H1 (cell line): ENCODE data around the gene MBP. TPM values are rescaled to one million over a fixed set of nuclear protein-coding genes. Genes with fewer than 3 reads are reported as not detected.

Experiments
- CTCF ChIA-PET: fragments of 300-600 bp; sonication (Branson Sonifier 250); formaldehyde crosslinking; loops from one replicate; lab custom pipeline; 2021; ENCODE audit not compliant: partially characterized antibody; lab: Charles Lee
- POLR2A ChIA-PET: fragments of 300-600 bp; sonication (Branson Sonifier 250); formaldehyde crosslinking; loops from one replicate; lab custom pipeline; 2021; ENCODE audit warnings: inconsistent platforms; ENCODE audit not compliant: partially characterized antibody; lab: Charles Lee
- DNase-seq, 2 experiments: peaks; one replicate each; pipeline versions ENCODE4 v3.0.0 to v3.0.0-alpha.2; 2010 to 2022; ENCODE audit warnings: low spot score in 2 of 2, low read depth in 1 of 2, mixed read lengths in 1 of 2
- FAIRE-seq: peaks from 2 replicates; lab custom pipeline; 2011; peaks lifted over from hg19 to GRCh38; lab: Jason Lieb, UNC
- H2AFZ ChIP-seq: 2 replicates; pipeline ENCODE4 v1.8.1; 2012; ENCODE audit warnings: low read length, inconsistent platforms
- H2AK5ac ChIP-seq: 2 replicates; pipeline ENCODE4 v1.6.1; 2013; ENCODE audit warnings: low read depth, low read length
- H2BK120ac ChIP-seq: replicated peaks from 2 replicates; pipeline ENCODE3; 2013; ENCODE audit warnings: low read depth, low read length, inconsistent platforms
- H2BK12ac ChIP-seq: 2 replicates; pipeline ENCODE4 v1.6.1; 2013; ENCODE audit warnings: low read depth, low read length
- H2BK15ac ChIP-seq: 2 replicates; pipeline ENCODE4 v1.6.1; 2013; ENCODE audit warnings: low read length
- H2BK20ac ChIP-seq: 2 replicates; pipeline ENCODE4 v1.6.1; 2013; ENCODE audit warnings: low read length
- H2BK5ac ChIP-seq: 2 replicates; pipeline ENCODE4 v1.6.1; 2013; ENCODE audit warnings: low read depth, low read length
- H3K14ac ChIP-seq: 2 replicates; pipeline ENCODE4 v1.6.1; 2013; ENCODE audit warnings: inconsistent platforms; ENCODE audit not compliant: insufficient read length
- H3K18ac ChIP-seq: 2 replicates; pipeline ENCODE4 v1.6.1; 2013; ENCODE audit warnings: low read length; ENCODE audit errors: extremely low read depth
- H3K23ac ChIP-seq: 2 replicates; pipeline ENCODE4 v1.6.1; 2013; ENCODE audit warnings: inconsistent platforms; ENCODE audit not compliant: insufficient read length
- H3K23me2 ChIP-seq: 2 replicates; pipeline ENCODE4 v1.6.1; 2013; ENCODE audit warnings: low read depth, low read length
- H3K27ac ChIP-seq: 2 replicates; pipeline ENCODE4 v1.6.1; 2011; ENCODE audit warnings: low read depth, low read length, inconsistent platforms
- H3K27me3 ChIP-seq, 4 experiments: replicated peaks in 1 of 4; 1 replicate in 1 of 4; 2 replicates in 3 of 4; pipeline versions ENCODE4 v1.6.1 to v1.8.1; 2011 to 2013; ENCODE audit warnings: low read length in 3 of 4, mild to moderate bottlenecking in 3 of 4, inconsistent platforms in 2 of 4, mixed read lengths in 2 of 4, moderate library complexity in 1 of 4; ENCODE audit not compliant: control insufficient read depth in 3 of 4, insufficient read depth in 3 of 4; ENCODE audit errors: extremely low read depth in 1 of 4
- H3K36me3 ChIP-seq, 4 experiments: 2 replicates each; pipeline versions ENCODE4 v1.6.1 to v1.8.1; 2011 to 2013; ENCODE audit warnings: mild to moderate bottlenecking in 4 of 4, low read length in 3 of 4, moderate library complexity in 2 of 4, control low read depth in 1 of 4, inconsistent platforms in 1 of 4; ENCODE audit not compliant: insufficient read depth in 4 of 4, control insufficient read depth in 2 of 4
- H3K4ac ChIP-seq: replicated peaks from 2 replicates; pipeline ENCODE3; 2013; ENCODE audit warnings: low read length, low read depth, mixed read lengths, inconsistent platforms; ENCODE audit not compliant: insufficient read length
- H3K4me1 ChIP-seq, 4 experiments: replicated peaks in 1 of 4; 1 replicate in 1 of 4; 2 replicates in 3 of 4; pipeline versions ENCODE4 v1.6.1 to v1.8.1; 2011 to 2013; ENCODE audit warnings: low read length in 3 of 4, inconsistent platforms in 2 of 4, mixed read lengths in 1 of 4; ENCODE audit not compliant: insufficient read depth in 4 of 4, control insufficient read depth in 3 of 4
- H3K4me2 ChIP-seq, 2 experiments: 2 replicates each; pipeline versions ENCODE4 v1.6.1 to v1.8.1; 2011 to 2013; ENCODE audit warnings: low read depth in 2 of 2, low read length in 2 of 2, control low read depth in 1 of 2, inconsistent platforms in 1 of 2, mild to moderate bottlenecking in 1 of 2; ENCODE audit not compliant: insufficient read depth in 1 of 2
- H3K4me3 ChIP-seq, 4 experiments: fragments of 200-600, 300-600 bp in 1 of 4; sonication (generic), shearing (Covaris generic), sonication (Bioruptor Twin) in 1 of 4; 2 replicates each; pipeline versions ENCODE4 v1.5.1 to v1.8.1; 2011 to 2016; ENCODE audit warnings: low read length in 4 of 4, low read depth in 3 of 4, control low read depth in 2 of 4, inconsistent platforms in 2 of 4, mild to moderate bottlenecking in 2 of 4, mixed read lengths in 1 of 4, moderate library complexity in 1 of 4; ENCODE audit not compliant: insufficient read depth in 2 of 4; ENCODE audit errors: extremely low read depth in 1 of 4
- H3K56ac ChIP-seq: replicated peaks from 2 replicates; pipeline ENCODE3; 2013; ENCODE audit warnings: low read depth, mild to moderate bottlenecking, mixed read lengths, low read length, inconsistent platforms; ENCODE audit not compliant: insufficient read length
- H3K79me1 ChIP-seq: 2 replicates; pipeline ENCODE4 v1.6.1; 2013; ENCODE audit warnings: low read depth, low read length, control low read depth
- H3K79me2 ChIP-seq, 2 experiments: 2 replicates each; pipeline versions ENCODE4 v1.6.1 to v1.8.1; 2012 to 2013; ENCODE audit warnings: low read length in 2 of 2, mild to moderate bottlenecking in 2 of 2, inconsistent platforms in 1 of 2; ENCODE audit not compliant: insufficient read depth in 2 of 2, control insufficient read depth in 1 of 2
- H3K9ac ChIP-seq, 4 experiments: replicated peaks in 1 of 4; 1 replicate in 1 of 4; 2 replicates in 3 of 4; pipeline versions ENCODE4 v1.6.1 to v1.8.1; 2011 to 2013; ENCODE audit warnings: low read depth in 3 of 4, low read length in 3 of 4, control low read depth in 2 of 4, mild to moderate bottlenecking in 2 of 4, moderate library complexity in 2 of 4, inconsistent platforms in 1 of 4; ENCODE audit errors: extremely low read depth in 1 of 4
- H3K9me3 ChIP-seq, 2 experiments: 2 replicates each; pipeline versions ENCODE4 v1.6.1 to v1.8.1; 2012 to 2013; ENCODE audit warnings: mild to moderate bottlenecking in 2 of 2, moderate library complexity in 2 of 2, control low read depth in 1 of 2, inconsistent platforms in 1 of 2, low read depth in 1 of 2, low read length in 1 of 2, mixed read lengths in 1 of 2; ENCODE audit not compliant: insufficient read depth in 2 of 2
- H4K20me1 ChIP-seq, 2 experiments: replicated peaks in 1 of 2; 2 replicates each; pipeline versions ENCODE3 to v1.8.1; 2011 to 2013; ENCODE audit warnings: inconsistent platforms in 2 of 2, low read length in 2 of 2, mild to moderate bottlenecking in 1 of 2; ENCODE audit not compliant: insufficient read depth in 2 of 2, control insufficient read depth in 1 of 2
- H4K5ac ChIP-seq: 2 replicates; pipeline ENCODE4 v1.6.1; 2013; ENCODE audit warnings: low read length, low read depth, mixed read lengths, inconsistent platforms; ENCODE audit not compliant: insufficient read length
- H4K8ac ChIP-seq: 2 replicates; pipeline ENCODE4 v1.8.0; 2013; ENCODE audit warnings: mild to moderate bottlenecking, moderate library complexity, low read length, inconsistent platforms; ENCODE audit not compliant: insufficient read depth; ENCODE audit errors: extremely low read depth
- H4K91ac ChIP-seq: replicated peaks from 2 replicates; pipeline ENCODE3; 2013; ENCODE audit warnings: low read length, mixed read lengths, inconsistent platforms; ENCODE audit not compliant: insufficient read length
- CTCF ChIP-seq, 3 experiments: IDR thresholded peaks; 1 replicate in 2 of 3; 2 replicates in 1 of 3; pipeline versions ENCODE4 v1.5.1 to v1.6.1; 2011; ENCODE audit warnings: low read length in 3 of 3, mild to moderate bottlenecking in 3 of 3, inconsistent platforms in 2 of 3, low read depth in 1 of 3, moderate library complexity in 1 of 3; ENCODE audit not compliant: insufficient read depth in 1 of 3; ENCODE audit errors: control extremely low read depth in 1 of 3
- RAD21 ChIP-seq, 2 experiments: IDR thresholded peaks in 1 of 2; conservative IDR thresholded peaks in 1 of 2; 2 replicates each; pipeline ENCODE4 v1.6.1; 2011; ENCODE audit warnings: low read depth in 2 of 2, low read length in 2 of 2, improper control_type of control experiment in 1 of 2, inconsistent platforms in 1 of 2, mild to moderate bottlenecking in 1 of 2, moderate library complexity in 1 of 2
- YY1 ChIP-seq: IDR thresholded peaks from 2 replicates; pipeline ENCODE4 v1.6.1; 2011; ENCODE audit warnings: low read depth, mild to moderate bottlenecking, low read length
- WGBS, 2 experiments: shearing (Covaris generic) in 1 of 2; methylation state at CpG; one replicate each; pipeline versions ENCODE4 v1.1.6 to v1.1.7; 2013 to 2015; ENCODE audit warnings: low lambda C conversion rate in 2 of 2, mixed read lengths in 2 of 2, inconsistent platforms in 1 of 2, low coverage in 1 of 2, missing lambda C conversion rate in 1 of 2; ENCODE audit not compliant: insufficient replicate concordance in 2 of 2, insufficient coverage in 1 of 2, insufficient read length in 1 of 2; ENCODE audit errors: extremely low coverage in 1 of 2, missing lambda C conversion rate in 1 of 2; 5-methylcytosine and 5-hydroxymethylcytosine counted together
- polyA plus RNA-seq, 7 experiments: library from polyadenylated mRNA; depleted of rRNA in 3 of 7; stranded (reverse) in 5 of 7; unstranded in 2 of 7; fragments of >200 nt in 5 of 7; fragments of 200-250 nt in 2 of 7; gene quantifications; 1 replicate in 5 of 7; 2 replicates in 1 of 7; 4 replicates in 1 of 7; pipeline versions ENCODE4 v1.2.1 to v1.2.3, GENCODE V29; 2011 to 2013; ENCODE audit warnings: missing spikeins in 2 of 7, mixed read lengths in 2 of 7
- total RNA-seq: library from RNA; stranded (reverse); fragmentation: NEBNext Ultra II Directional; extraction: Animal tissue kit (Norgen Biotek cat#: 25700); gene quantifications from 2 replicates; pipeline ENCODE4 v1.2.1, GENCODE V29; 2021
- TF ChIP-seq, protein P1 (sequence below): IDR thresholded peaks from 2 replicates; pipeline ENCODE4 v1.6.1; 2011; ENCODE audit warnings: low read depth, mild to moderate bottlenecking, low read length; ENCODE audit not compliant: insufficient read depth

The MBP gene
- total and polyA plus RNA-seq, 2 of the 8 experiments (the other 6 are each of a cell fraction or from before 2014, with no cell fraction given), result 7.7 to 19.2 TPM

- Histone ChIP-seq H4K8ac (no peak overlapping the region), H4K91ac (no peak overlapping the region), H3K4me3 (no peak overlapping the region), H3K4me2 (no peak overlapping the region), H3K36me3 (no peaks in the 10 kb centered on the region), H3K14ac (no peak overlapping the region), H4K20me1 (no peaks in the 10 kb centered on the region), H3K23me2 (peaks cover 2% of the 10 kb centered on the region; the same call in 1 of the 2 replicates), H4K5ac (no peak overlapping the region), H3K23ac (no peak overlapping the region), H3K79me1 (no peaks in the 10 kb centered on the region), H2AFZ (no peak overlapping the region), H2AK5ac (no peak overlapping the region), H2BK120ac (no peak overlapping the region), H2BK12ac (no peak overlapping the region), H3K79me2 (no peaks in the 10 kb centered on the region), H2BK20ac (no peak overlapping the region), H3K27ac (no peak overlapping the region), H3K4ac (no peak overlapping the region), H3K9ac (no peak overlapping the region), H3K56ac (no peak overlapping the region), H2BK5ac (no peak overlapping the region), H2BK15ac (no peak overlapping the region), H3K4me1 (peaks cover 15 to 30% (median 22%) of the 10 kb centered on the region in 4 experiments), H3K27me3 (no peaks in the 10 kb centered on the region), H3K9me3 (no peaks in the 10 kb centered on the region), H3K18ac (no peak overlapping the region)
- POLR2A ChIA-PET, result no interaction called here
- peak in 2 of 3 experiments; percentile 62; a peak in 3 of 4 replicates for TF ChIP-seq CTCF (IDR thresholded peaks at IDR 0.05; ENCODE audit: control extremely low read depth in 1 of 3, insufficient read depth in 1 of 3, low read depth in 1 of 3, low read length in 3 of 3)
- TF ChIP-seq, protein P1, sequence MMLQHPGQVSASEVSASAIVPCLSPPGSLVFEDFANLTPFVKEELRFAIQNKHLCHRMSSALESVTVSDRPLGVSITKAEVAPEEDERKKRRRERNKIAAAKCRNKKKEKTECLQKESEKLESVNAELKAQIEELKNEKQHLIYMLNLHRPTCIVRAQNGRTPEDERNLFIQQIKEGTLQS, result no peak
- TF ChIP-seq RAD21 (IDR thresholded peaks at IDR 0.05 in 1 of 2, conservative IDR thresholded peaks at IDR 0.05 in 1 of 2; ENCODE audit: low read depth in 2 of 2, low read length in 2 of 2), result peak; percentile 45 to 63
- TF ChIP-seq YY1, result 0 out of 2 replicates have a peak, but pooled peaks have one; percentile 38
- peak; percentile 70 for FAIRE-seq
- CTCF ChIA-PET, result interaction anchor here (0.7 to 1.4 kb wide), 6 partner anchors 29 to 168 kb away, joined by 3 to 4 read pairs (median 3); no protein-coding TSS in a partner anchor
- WGBS, 2 experiments, result 73% methylated on average over 2 of the region's 2 CpGs; no CpG with 5 or more reads in 1 of the 2 experiments
- no peak for DNase-seq
Observed at GRCh38 chr18:77059294-77059916, 73.2 kb downstream of the MBP start.
